ENCODE data around the gene NME3. TPM values are rescaled to one million over a fixed set of nuclear protein-coding genes. Genes with fewer than 3 reads are reported as not detected.
A peak's percentile ranks its signal among the peaks of the same experiment; 100 is the strongest.

The NME3 gene
- total and polyA plus RNA-seq, 8 donors: 19.9 to 62.9 (median 35.9) TPM

GRCh38 chr16:1794908-1795666, 23.7 kb upstream of the NME3 start:
- ATAC-seq: no peak
- intact Hi-C loops (cut with DNase I): no loop called here
- no peak for DNase-seq
- TF ChIP-seq CTCF (IDR thresholded peaks at IDR 0.05): no peak
- no peaks in the 10 kb centered on the region for H3K27me3 ChIP-seq
- H3K4me1 ChIP-seq: no peaks in the 10 kb centered on the region
- peaks cover 0 to 11% of the 10 kb centered on the region in 2 donors for H3K9me3 ChIP-seq
- H3K27ac ChIP-seq: no peak overlapping the region
- no peak overlapping the region for H3K4me3 ChIP-seq
- H3K36me3 ChIP-seq: peaks cover 0 to 24% of the 10 kb centered on the region in 2 donors

GRCh38 chr16:1794221-1794871, 23.0 kb upstream of the NME3 start:
- no peaks in the 10 kb centered on the region for H3K27me3 ChIP-seq
- peak; percentile 91 for ATAC-seq
- H3K9me3 ChIP-seq: peaks cover 0 to 11% of the 10 kb centered on the region in 2 donors
- H3K36me3 ChIP-seq: peaks cover 0 to 32% of the 10 kb centered on the region in 2 donors
- no peak overlapping the region for H3K27ac ChIP-seq
- TF ChIP-seq CTCF (IDR thresholded peaks at IDR 0.05): no peak
- peak overlapping the region in 1 of 2 donors; percentile 6 for H3K4me3 ChIP-seq
- peak in 3 of 4 donors; percentile 51 to 83 (median 58) for DNase-seq
- intact Hi-C loops (cut with DNase I): no loop called here
- no peaks in the 10 kb centered on the region for H3K4me1 ChIP-seq

GRCh38 chr16:1793578-1794220, 22.4 kb upstream of the NME3 start, which contains the start of gene IGFALS:
Gene IGFALS, minus strand, starts transcription at chr16:1793705. Its CDS starts 53 bp downstream, at chr16:1793652.
- Histone ChIP-seq H3K27ac (no peak within 1 kb of the TSS), H3K27me3 (no peaks in the 10 kb centered on the region), H3K36me3 (peaks cover 0 to 38% of the 10 kb centered on the region in 2 donors), H3K9me3 (peaks cover 0 to 10% of the 10 kb centered on the region in 2 donors), H3K4me3 (peak within 1 kb of the TSS in 1 of 2 donors; percentile 6), H3K4me1 (no peaks in the 10 kb centered on the region)
- DNase-seq (peak in 2 of 4 donors; percentile 40 to 80), ATAC-seq (peak; percentile 79)
- TF ChIP-seq CTCF (IDR thresholded peaks at IDR 0.05): no peak
- intact Hi-C loops (cut with DNase I): no loop called here

GRCh38 chr16:1792836-1793577, 21.7 kb upstream of the NME3 start:
- Histone ChIP-seq H3K27ac (no peak overlapping the region), H3K36me3 (peaks cover 0 to 45% of the 10 kb centered on the region in 2 donors), H3K27me3 (no peaks in the 10 kb centered on the region), H3K9me3 (peaks cover 0 to 5% of the 10 kb centered on the region in 2 donors), H3K4me3 (no peak overlapping the region), H3K4me1 (no peaks in the 10 kb centered on the region)
- TF ChIP-seq CTCF (IDR thresholded peaks at IDR 0.05): no peak
- no peak for ATAC-seq
- peak in 2 of 4 donors; percentile 30 to 69 for DNase-seq
- intact Hi-C loops (cut with DNase I): no loop called here

All from left lung (tissue), 10 donors.